Neuronal stem cell (in vitro differentiated cells): ENCODE data around the gene EHHADH.

Experiments
- DNase-seq: peaks from one replicate; pipeline ENCODE4 v3.0.0-alpha.2; 2013; ENCODE audit warnings: low spot score
- H2AFZ ChIP-seq: one replicate; pipeline ENCODE4 v1.6.1; 2013; ENCODE audit warnings: mild to moderate bottlenecking, low read length, inconsistent platforms
- H2AK5ac ChIP-seq: 2 replicates; pipeline ENCODE4 v1.6.1; 2013; ENCODE audit warnings: low read depth, mild to moderate bottlenecking, inconsistent platforms, low read length, moderate library complexity, mixed read lengths
- H2BK120ac ChIP-seq: 2 replicates; pipeline ENCODE4 v1.6.1; 2013; ENCODE audit warnings: low read depth, mild to moderate bottlenecking, inconsistent platforms, low read length, moderate library complexity, mixed read lengths
- H2BK12ac ChIP-seq: one replicate; pipeline ENCODE4 v1.6.1; 2013; ENCODE audit warnings: low read length, inconsistent platforms
- H2BK15ac ChIP-seq: 2 replicates; pipeline ENCODE4 v1.6.1; 2013; ENCODE audit warnings: mild to moderate bottlenecking, low read length, inconsistent platforms, mixed read lengths
- H2BK5ac ChIP-seq: one replicate; pipeline ENCODE4 v1.6.1; 2013; ENCODE audit warnings: inconsistent platforms, mild to moderate bottlenecking, low read length, moderate library complexity
- H3K14ac ChIP-seq: one replicate; pipeline ENCODE4 v1.6.1; 2013; ENCODE audit warnings: low read length, inconsistent platforms
- H3K18ac ChIP-seq: 2 replicates; pipeline ENCODE4 v1.6.1; 2013; ENCODE audit warnings: low read length, inconsistent platforms
- H3K23ac ChIP-seq: 2 replicates; pipeline ENCODE4 v1.6.1; 2013; ENCODE audit warnings: low read depth, mild to moderate bottlenecking, mixed read lengths, low read length, inconsistent platforms; ENCODE audit not compliant: poor library complexity
- H3K27ac ChIP-seq: replicated peaks from 3 replicates; pipeline ENCODE4 v1.5.1; 2013; ENCODE audit warnings: low read length, inconsistent platforms
- H3K27me3 ChIP-seq, 3 experiments: 2 replicates each; pipeline ENCODE4 v1.6.1; 2013; ENCODE audit warnings: low read length in 3 of 3, mild to moderate bottlenecking in 2 of 3, inconsistent platforms in 1 of 3, low read depth in 1 of 3, mixed read lengths in 1 of 3, moderate library complexity in 1 of 3; ENCODE audit not compliant: control insufficient read depth in 3 of 3, insufficient read depth in 3 of 3
- H3K36me3 ChIP-seq, 2 donors: replicated peaks in 1 of 2; 2 replicates each; pipeline ENCODE4 v1.6.1; 2013; ENCODE audit warnings: low read length in 2 of 2; ENCODE audit not compliant: control insufficient read depth in 2 of 2, insufficient read depth in 2 of 2
- H3K4ac ChIP-seq: 2 replicates; pipeline ENCODE4 v1.6.1; 2013; ENCODE audit warnings: inconsistent platforms, mild to moderate bottlenecking, low read length, moderate library complexity
- H3K4me1 ChIP-seq, 2 donors: 1 replicate in 1 of 2; 2 replicates in 1 of 2; pipeline ENCODE4 v1.6.1; 2013; ENCODE audit warnings: low read length in 2 of 2, low read depth in 1 of 2; ENCODE audit not compliant: control insufficient read depth in 2 of 2, insufficient read depth in 1 of 2
- H3K4me2 ChIP-seq: one replicate; pipeline ENCODE4 v1.6.1; 2013; ENCODE audit warnings: mild to moderate bottlenecking, low read length, inconsistent platforms; ENCODE audit not compliant: insufficient read depth, poor library complexity, severe bottlenecking
- H3K4me3 ChIP-seq, 2 donors: 2 replicates each; pipeline ENCODE4 v1.5.1; 2013; ENCODE audit warnings: low read length in 2 of 2, mild to moderate bottlenecking in 2 of 2, inconsistent platforms in 1 of 2, moderate library complexity in 1 of 2
- H3K79me1 ChIP-seq: one replicate; pipeline ENCODE4 v1.6.1; 2013; ENCODE audit warnings: low read depth, mild to moderate bottlenecking, inconsistent platforms, low read length, moderate library complexity
- H3K9ac ChIP-seq: one replicate; pipeline ENCODE4 v1.6.1; 2013; ENCODE audit warnings: mild to moderate bottlenecking, low read depth, low read length, inconsistent platforms; ENCODE audit not compliant: poor library complexity
- H3K9me3 ChIP-seq, 2 donors: replicated peaks in 1 of 2; 2 replicates each; pipeline versions ENCODE3 to v1.6.1; 2013; ENCODE audit warnings: low read length in 2 of 2, mild to moderate bottlenecking in 2 of 2, inconsistent platforms in 1 of 2, low read depth in 1 of 2, mixed read lengths in 1 of 2, moderate library complexity in 1 of 2; ENCODE audit not compliant: control insufficient read depth in 2 of 2, insufficient read depth in 1 of 2
- H4K8ac ChIP-seq: one replicate; pipeline ENCODE4 v1.6.1; 2013; ENCODE audit warnings: low read depth, mild to moderate bottlenecking, inconsistent platforms, low read length, moderate library complexity
- H4K91ac ChIP-seq: one replicate; pipeline ENCODE4 v1.6.1; 2013; ENCODE audit warnings: low read length, low read depth, mild to moderate bottlenecking, inconsistent platforms; ENCODE audit not compliant: poor library complexity
- WGBS, 2 donors: extraction: QIAGEN DNeasy Blood & Tissue Kit; methylation state at CpG; one replicate each; pipeline ENCODE4 v1.1.7; 2013; ENCODE audit warnings: missing lambda C conversion rate in 2 of 2, mixed read lengths in 1 of 2; ENCODE audit not compliant: insufficient read length in 2 of 2, insufficient replicate concordance in 1 of 2; ENCODE audit errors: extremely low coverage in 2 of 2; 5-methylcytosine and 5-hydroxymethylcytosine counted together

Gene EHHADH

GRCh38 chr3:185207931-185208746 lies 45.7 kb downstream of the EHHADH start:
- no peak overlapping the region for H3K27ac ChIP-seq
- H3K4me3 ChIP-seq, result no peak overlapping the region
- H3K9me3 ChIP-seq, result no peaks in the 10 kb centered on the region
- H2BK12ac ChIP-seq, result no peak overlapping the region
- H2BK5ac ChIP-seq, result no peak overlapping the region
- no peak overlapping the region for H2AFZ ChIP-seq
- H2AK5ac ChIP-seq, result no peak overlapping the region
- no peak overlapping the region for H2BK120ac ChIP-seq
- no CpG with 5 or more reads among the region's 6 CpGs for WGBS, 2 donors
- no peaks in the 10 kb centered on the region for H3K36me3 ChIP-seq
- H3K18ac ChIP-seq, result no peak overlapping the region
- H3K27me3 ChIP-seq, result no peaks in the 10 kb centered on the region
- no peak overlapping the region for H3K4ac ChIP-seq
- H3K4me2 ChIP-seq, result no peak overlapping the region
- no peak overlapping the region for H4K8ac ChIP-seq
- peaks cover 0 to 2% of the 10 kb centered on the region in 2 donors for H3K4me1 ChIP-seq
- DNase-seq, result no peak
- H2BK15ac ChIP-seq, result no peak overlapping the region
- H4K91ac ChIP-seq, result no peak overlapping the region
- no peak overlapping the region for H3K23ac ChIP-seq
- H3K79me1 ChIP-seq, result no peaks in the 10 kb centered on the region
- no peak overlapping the region for H3K14ac ChIP-seq
- no peak overlapping the region for H3K9ac ChIP-seq

GRCh38 chr3:185207481-185207880 lies 46.4 kb downstream of the EHHADH start:
- Histone ChIP-seq H3K9ac (no peak overlapping the region), H3K4ac (no peak overlapping the region), H3K27ac (no peak overlapping the region), H3K4me2 (no peak overlapping the region), H3K79me1 (no peaks in the 10 kb centered on the region), H3K36me3 (no peaks in the 10 kb centered on the region), H3K9me3 (no peaks in the 10 kb centered on the region), H3K23ac (no peak overlapping the region), H2BK12ac (no peak overlapping the region), H2BK120ac (no peak overlapping the region), H2BK5ac (no peak overlapping the region), H4K91ac (no peak overlapping the region), H4K8ac (no peak overlapping the region), H2BK15ac (no peak overlapping the region), H3K4me1 (peaks cover 0 to 2% of the 10 kb centered on the region in 2 donors), H2AFZ (no peak overlapping the region), H3K14ac (no peak overlapping the region), H2AK5ac (no peak overlapping the region), H3K27me3 (no peaks in the 10 kb centered on the region), H3K18ac (no peak overlapping the region), H3K4me3 (no peak overlapping the region)
- WGBS, 2 donors, result no CpG with 5 or more reads among the region's 2 CpGs
- no peak for DNase-seq

- Histone ChIP-seq H3K4me2 (no peak overlapping the region), H3K27me3 (no peaks in the 10 kb centered on the region), H3K9ac (no peak overlapping the region), H2BK12ac (no peak overlapping the region), H3K4me3 (no peak overlapping the region), H3K14ac (no peak overlapping the region), H3K4ac (no peak overlapping the region), H3K36me3 (no peaks in the 10 kb centered on the region), H3K27ac (no peak overlapping the region), H2BK5ac (no peak overlapping the region), H4K8ac (no peak overlapping the region), H3K79me1 (no peaks in the 10 kb centered on the region), H2BK120ac (no peak overlapping the region), H2AK5ac (no peak overlapping the region), H2AFZ (no peak overlapping the region), H3K9me3 (no peaks in the 10 kb centered on the region), H4K91ac (no peak overlapping the region), H3K23ac (no peak overlapping the region), H3K4me1 (peaks cover 0 to 2% of the 10 kb centered on the region in 2 donors), H2BK15ac (no peak overlapping the region), H3K18ac (no peak overlapping the region)
- WGBS, 2 donors, result no CpG with 5 or more reads among the region's 7 CpGs
- no peak for DNase-seq
Measured at GRCh38 chr3:185205865-185206264, 48.0 kb downstream of the EHHADH start.

DNA sequence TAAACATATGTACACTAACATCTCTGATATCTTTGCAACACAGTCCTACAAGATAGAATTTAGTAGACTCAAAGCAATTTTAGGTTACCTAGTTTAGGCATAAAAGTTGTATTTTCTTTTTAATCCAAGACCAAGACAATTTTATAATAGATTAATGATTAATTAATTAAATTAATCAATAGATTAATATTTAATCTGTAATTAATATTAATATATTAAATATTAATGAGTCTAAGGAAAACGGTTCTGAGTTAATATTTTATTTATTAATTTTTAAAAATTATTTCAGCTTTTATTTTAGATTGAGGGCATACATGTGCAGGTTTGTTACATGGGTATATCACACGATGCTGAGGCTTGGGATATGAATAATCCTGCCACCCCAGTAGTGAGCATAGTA lies 49.0 kb downstream of the EHHADH start:
- H3K27ac ChIP-seq, result no peak overlapping the region
- no CpG with 5 or more reads among the region's 2 CpGs for WGBS, 2 donors
- H4K8ac ChIP-seq, result no peak overlapping the region
- H2AK5ac ChIP-seq, result no peak overlapping the region
- H4K91ac ChIP-seq, result no peak overlapping the region
- no peak overlapping the region for H3K4me3 ChIP-seq
- no peak overlapping the region for H3K4me2 ChIP-seq
- H3K4ac ChIP-seq, result no peak overlapping the region
- DNase-seq, result no peak
- peaks cover 0 to under 1% of the 10 kb centered on the region in 2 donors for H3K4me1 ChIP-seq
- no peaks in the 10 kb centered on the region for H3K9me3 ChIP-seq
- no peak overlapping the region for H2BK120ac ChIP-seq
- H2BK15ac ChIP-seq, result no peak overlapping the region
- H3K9ac ChIP-seq, result no peak overlapping the region
- H2BK12ac ChIP-seq, result no peak overlapping the region
- H2AFZ ChIP-seq, result no peak overlapping the region
- H2BK5ac ChIP-seq, result no peak overlapping the region
- H3K79me1 ChIP-seq, result no peaks in the 10 kb centered on the region
- H3K27me3 ChIP-seq, result no peaks in the 10 kb centered on the region
- no peak overlapping the region for H3K14ac ChIP-seq
- H3K23ac ChIP-seq, result no peak overlapping the region
- H3K36me3 ChIP-seq, result no peaks in the 10 kb centered on the region
- no peak overlapping the region for H3K18ac ChIP-seq
